Trophoblast cell (in vitro differentiated cells and primary cell): Measurements from ENCODE around the gene FCN1.

Experiments used
- DNase-seq, 2 donors: peaks; one replicate each; pipeline ENCODE4 v3.0.0-alpha.2; 2016
- H2AFZ ChIP-seq: 2 replicates; pipeline ENCODE4 v1.6.1; 2013; ENCODE audit warnings: low read length, moderate library complexity, mild to moderate bottlenecking; ENCODE audit not compliant: insufficient read depth, poor library complexity
- H2AK5ac ChIP-seq: 2 replicates; pipeline ENCODE4 v1.6.1; 2013; ENCODE audit warnings: mild to moderate bottlenecking, low read length
- H2BK120ac ChIP-seq: 2 replicates; pipeline ENCODE4 v1.6.1; 2013; ENCODE audit warnings: low read length, mild to moderate bottlenecking, moderate library complexity; ENCODE audit not compliant: insufficient read depth, poor library complexity
- H2BK12ac ChIP-seq: 2 replicates; pipeline ENCODE4 v1.6.1; 2013; ENCODE audit warnings: mild to moderate bottlenecking, low read length, moderate library complexity
- H2BK5ac ChIP-seq: 2 replicates; pipeline ENCODE4 v1.6.1; 2013; ENCODE audit warnings: low read length, low read depth, moderate library complexity, mild to moderate bottlenecking; ENCODE audit not compliant: poor library complexity
- H3K14ac ChIP-seq: 2 replicates; pipeline ENCODE4 v1.6.1; 2013; ENCODE audit warnings: mild to moderate bottlenecking, low read length
- H3K18ac ChIP-seq: 2 replicates; pipeline ENCODE4 v1.6.1; 2013; ENCODE audit warnings: mild to moderate bottlenecking, low read length
- H3K23ac ChIP-seq: 2 replicates; pipeline ENCODE4 v1.6.1; 2013; ENCODE audit warnings: low read length
- H3K27ac ChIP-seq: 2 replicates; pipeline ENCODE4 v1.5.1; 2013; ENCODE audit warnings: low read depth, mild to moderate bottlenecking, inconsistent platforms, low read length, moderate library complexity
- H3K27me3 ChIP-seq: 2 replicates; pipeline ENCODE4 v1.6.1; 2013; ENCODE audit warnings: inconsistent platforms, mild to moderate bottlenecking, low read length, moderate library complexity; ENCODE audit not compliant: insufficient read depth
- H3K36me3 ChIP-seq, 2 experiments: 1 replicate in 1 of 2; 2 replicates in 1 of 2; pipeline ENCODE4 v1.6.1; 2013; ENCODE audit warnings: low read length in 2 of 2, mild to moderate bottlenecking in 2 of 2, moderate library complexity in 1 of 2; ENCODE audit not compliant: insufficient read depth in 2 of 2, control insufficient read depth in 1 of 2
- H3K4ac ChIP-seq: 2 replicates; pipeline ENCODE4 v1.6.1; 2013; ENCODE audit warnings: low read depth, mild to moderate bottlenecking, low read length, moderate library complexity
- H3K4me1 ChIP-seq, 2 experiments: 1 replicate in 1 of 2; 2 replicates in 1 of 2; pipeline ENCODE4 v1.6.1; 2013; ENCODE audit warnings: low read length in 2 of 2, mild to moderate bottlenecking in 2 of 2, moderate library complexity in 1 of 2; ENCODE audit not compliant: insufficient read depth in 2 of 2, control insufficient read depth in 1 of 2
- H3K4me2 ChIP-seq: 2 replicates; pipeline ENCODE4 v1.6.1; 2013; ENCODE audit warnings: inconsistent platforms, mild to moderate bottlenecking, low read length, moderate library complexity
- H3K4me3 ChIP-seq: 2 replicates; pipeline ENCODE4 v1.5.1; 2013; ENCODE audit warnings: mild to moderate bottlenecking, low read depth, low read length, inconsistent platforms
- H3K79me1 ChIP-seq: one replicate; pipeline ENCODE4 v1.6.1; 2013; ENCODE audit warnings: low read length
- H3K79me2 ChIP-seq: 2 replicates; pipeline ENCODE4 v1.6.1; 2013; ENCODE audit warnings: low read length, mild to moderate bottlenecking; ENCODE audit not compliant: control insufficient read depth, insufficient read depth, poor library complexity
- H3K9ac ChIP-seq: 2 replicates; pipeline ENCODE4 v1.6.1; 2013; ENCODE audit warnings: mild to moderate bottlenecking, low read length
- H3K9me3 ChIP-seq: 2 replicates; pipeline ENCODE4 v1.6.1; 2013; ENCODE audit warnings: low read depth, mild to moderate bottlenecking, control low read depth, inconsistent platforms, low read length; ENCODE audit not compliant: insufficient read depth
- H4K12ac ChIP-seq: 2 replicates; pipeline ENCODE4 v1.6.1; 2013; ENCODE audit warnings: low read depth, mild to moderate bottlenecking, low read length, moderate library complexity
- H4K8ac ChIP-seq: 2 replicates; pipeline ENCODE4 v1.6.1; 2013; ENCODE audit warnings: low read depth, mild to moderate bottlenecking, low read length, moderate library complexity
- H4K91ac ChIP-seq: one replicate; pipeline ENCODE4 v1.6.1; 2013; ENCODE audit warnings: low read depth, mild to moderate bottlenecking, low read length, moderate library complexity
- WGBS: extraction: QIAGEN DNeasy Blood & Tissue Kit; methylation state at CpG from one replicate; pipeline ENCODE4 v1.1.7; 2013; ENCODE audit warnings: missing lambda C conversion rate; ENCODE audit not compliant: insufficient read length, insufficient coverage; ENCODE audit errors: extremely low coverage; 5-methylcytosine and 5-hydroxymethylcytosine counted together

FCN1 gene

GRCh38 chr9:134935056-134935640 is 17.4 kb upstream of the FCN1 start:
- Histone ChIP-seq H3K27ac (no peak overlapping the region), H4K12ac (no peak overlapping the region), H3K4ac (no peak overlapping the region), H2BK12ac (no peak overlapping the region), H3K9me3 (peaks cover 4% of the 10 kb centered on the region), H3K4me1 (no peaks in the 10 kb centered on the region), H3K4me3 (no peak overlapping the region), H2AFZ (no peak overlapping the region), H3K18ac (no peak overlapping the region), H4K91ac (no peak overlapping the region), H3K36me3 (no peaks in the 10 kb centered on the region), H3K14ac (no peak overlapping the region), H3K23ac (no peak overlapping the region), H4K8ac (no peak overlapping the region), H3K79me1 (no peaks in the 10 kb centered on the region), H2AK5ac (no peak overlapping the region), H3K79me2 (no peaks in the 10 kb centered on the region), H3K9ac (no peak overlapping the region), H2BK120ac (no peak overlapping the region), H2BK5ac (no peak overlapping the region), H3K27me3 (no peaks in the 10 kb centered on the region), H3K4me2 (no peak overlapping the region)
- WGBS = no CpG with 5 or more reads among the region's 17 CpGs
- no peak for DNase-seq

DNA sequence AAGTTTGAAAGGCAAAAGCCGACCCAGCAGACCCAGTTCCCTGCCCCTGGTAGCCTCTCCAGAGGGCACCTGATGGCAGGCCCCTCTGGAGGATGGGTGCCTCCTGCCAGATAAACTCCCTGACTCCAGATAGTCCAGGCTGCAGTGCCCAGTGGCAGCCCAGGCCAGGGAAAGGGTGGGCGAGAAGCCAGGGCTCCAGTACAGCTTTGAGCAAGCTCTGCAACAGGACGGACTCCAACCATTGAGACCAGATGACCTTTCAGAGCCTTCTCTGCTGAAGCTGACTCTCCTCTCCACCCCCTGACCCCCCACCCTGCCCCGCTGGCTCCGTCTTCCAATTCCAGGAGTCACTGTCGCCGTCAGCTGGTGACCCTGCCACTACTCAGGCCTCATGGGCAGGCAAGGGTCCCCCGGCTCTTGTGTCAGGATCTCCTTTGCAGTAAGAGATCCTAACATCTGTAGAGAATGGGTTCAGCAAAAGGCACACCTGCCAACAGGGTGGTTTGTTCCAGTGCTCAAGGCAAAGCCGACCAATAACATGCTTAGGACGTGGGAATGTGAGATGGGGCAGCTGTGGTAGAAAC is 15.5 kb upstream of the FCN1 start:
- Histone ChIP-seq H3K79me1 (no peaks in the 10 kb centered on the region), H2BK12ac (no peak overlapping the region), H3K14ac (no peak overlapping the region), H2BK5ac (no peak overlapping the region), H4K8ac (no peak overlapping the region), H3K9ac (no peak overlapping the region), H4K12ac (no peak overlapping the region), H2AK5ac (no peak overlapping the region), H4K91ac (no peak overlapping the region), H3K4ac (no peak overlapping the region), H3K18ac (no peak overlapping the region), H3K27ac (no peak overlapping the region), H3K9me3 (peaks cover under 1% of the 10 kb centered on the region), H2AFZ (no peak overlapping the region), H3K27me3 (no peaks in the 10 kb centered on the region), H3K4me1 (no peaks in the 10 kb centered on the region), H3K4me2 (no peak overlapping the region), H3K23ac (no peak overlapping the region), H3K36me3 (no peaks in the 10 kb centered on the region), H3K79me2 (no peaks in the 10 kb centered on the region), H2BK120ac (no peak overlapping the region), H3K4me3 (no peak overlapping the region)
- no peak for DNase-seq
- no CpG with 5 or more reads among the region's 10 CpGs for WGBS

GRCh38 chr9:134932606-134933005 is 14.9 kb upstream of the FCN1 start:
- Histone ChIP-seq H3K27me3 (no peaks in the 10 kb centered on the region), H2BK12ac (no peak overlapping the region), H3K36me3 (no peaks in the 10 kb centered on the region), H4K91ac (no peak overlapping the region), H2AFZ (no peak overlapping the region), H2BK5ac (no peak overlapping the region), H2BK120ac (no peak overlapping the region), H4K8ac (no peak overlapping the region), H3K9ac (no peak overlapping the region), H3K4me2 (no peak overlapping the region), H3K79me1 (no peaks in the 10 kb centered on the region), H3K23ac (no peak overlapping the region), H4K12ac (no peak overlapping the region), H3K18ac (no peak overlapping the region), H3K4me1 (no peaks in the 10 kb centered on the region), H3K27ac (no peak overlapping the region), H2AK5ac (no peak overlapping the region), H3K79me2 (no peaks in the 10 kb centered on the region), H3K9me3 (no peaks in the 10 kb centered on the region), H3K4me3 (no peak overlapping the region), H3K4ac (no peak overlapping the region), H3K14ac (no peak overlapping the region)
- no peak for DNase-seq
- WGBS = no CpG with 5 or more reads among the region's 5 CpGs

- no peak for DNase-seq
- Histone ChIP-seq H3K27ac (no peak overlapping the region), H3K4me2 (no peak overlapping the region), H2BK5ac (no peak overlapping the region), H3K4me3 (no peak overlapping the region), H2BK12ac (no peak overlapping the region), H4K8ac (no peak overlapping the region), H3K18ac (no peak overlapping the region), H3K4ac (no peak overlapping the region), H3K9ac (no peak overlapping the region), H2AK5ac (no peak overlapping the region), H2AFZ (no peak overlapping the region), H3K14ac (no peak overlapping the region), H3K9me3 (no peaks in the 10 kb centered on the region), H3K4me1 (no peaks in the 10 kb centered on the region), H2BK120ac (no peak overlapping the region), H3K36me3 (no peaks in the 10 kb centered on the region), H4K12ac (no peak overlapping the region), H3K27me3 (no peaks in the 10 kb centered on the region), H3K79me1 (no peaks in the 10 kb centered on the region), H4K91ac (no peak overlapping the region), H3K79me2 (no peaks in the 10 kb centered on the region), H3K23ac (no peak overlapping the region)
- WGBS = no CpG with 5 or more reads among the region's 12 CpGs
Observed at GRCh38 chr9:134932171-134932570, 14.5 kb upstream of the FCN1 start.
